GM19395 (cell line): Measurements from ENCODE around the gene GPR3.
"Not testable (repeated sequence)": the region's sequence is repeated elsewhere in the genome, so short reads cannot be mapped to it uniquely, and the experiment has no call there.

ENCODE experiments used
- ATAC-seq: cut with Tn5 transposase; IDR thresholded peaks from one replicate; pipeline ENCODE4 v1.9.1; 2021; ENCODE audit warnings: mild to moderate bottlenecking, moderate library complexity; ENCODE audit not compliant: unreplicated experiment

GPR3 gene

GRCh38 chr1:27418326-27419185 lies 26.1 kb downstream of the GPR3 start:
- peak; percentile 74 for ATAC-seq

DNA sequence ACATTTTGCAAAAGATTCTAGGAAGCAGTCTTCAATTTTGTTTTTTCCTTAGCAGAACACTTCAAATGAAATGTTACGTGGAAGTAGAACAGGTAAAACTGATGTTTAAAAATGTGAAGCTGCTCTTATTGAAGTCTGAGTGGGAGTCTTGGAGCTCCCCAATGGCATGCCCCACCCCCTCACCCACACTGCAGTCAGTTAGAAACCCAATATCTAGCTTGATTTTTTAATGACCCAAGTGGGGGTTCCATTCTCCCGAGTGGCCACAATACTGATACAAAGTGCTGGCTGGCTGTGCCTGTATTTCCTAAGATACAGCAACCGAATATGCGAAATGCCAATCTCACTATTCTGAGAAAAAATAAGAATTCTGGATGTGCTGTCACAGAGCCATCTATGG lies 31.3 kb downstream of the GPR3 start:
- ATAC-seq: no peak

DNA sequence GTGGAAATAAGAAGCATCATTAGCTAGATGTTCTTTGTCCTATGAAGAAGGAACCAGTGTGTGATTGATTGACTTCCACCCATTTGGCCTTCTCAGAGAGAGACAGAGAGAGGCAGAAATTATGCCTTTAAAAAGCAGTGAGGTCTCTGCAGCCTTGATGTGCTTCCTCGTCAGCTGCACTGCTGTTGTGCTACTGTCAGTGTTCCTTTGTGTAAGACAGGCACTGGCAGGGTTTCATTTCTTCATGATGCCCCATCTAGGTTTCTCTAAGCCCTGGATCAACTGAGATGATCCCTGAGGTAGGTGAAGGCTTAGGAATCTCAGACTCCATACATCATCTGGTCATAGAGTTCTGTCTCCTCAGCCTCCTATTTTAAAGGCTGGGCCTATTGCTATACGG lies 34.9 kb downstream of the GPR3 start:
- ATAC-seq: no peak

DNA sequence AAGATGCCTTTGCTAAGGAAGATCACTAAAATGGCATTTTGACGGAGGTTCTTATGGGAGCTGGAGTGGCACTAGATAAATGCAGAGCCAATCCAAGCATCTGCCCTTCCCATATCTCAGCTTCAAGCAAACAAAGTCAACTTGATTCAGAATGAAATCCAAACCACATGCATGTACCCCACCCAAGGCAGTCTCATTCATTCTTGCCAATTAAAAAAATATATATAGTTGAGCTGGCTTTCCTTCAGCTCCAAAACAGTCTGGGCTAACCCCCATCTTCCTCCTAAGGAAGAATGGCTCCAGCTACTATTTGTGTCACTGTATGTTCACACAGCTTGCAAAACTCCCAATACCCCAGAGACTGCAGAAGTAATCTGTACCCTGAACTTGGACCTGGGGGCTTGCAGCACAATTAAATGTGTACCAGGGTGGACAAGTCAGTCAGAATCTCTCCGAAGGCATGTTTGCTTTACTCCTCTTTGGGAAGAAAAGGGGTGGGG lies 35.4 kb downstream of the GPR3 start:
- no peak for ATAC-seq

- ATAC-seq: no peak
These were observed 36.0 kb downstream of the GPR3 start for GRCh38 chr1:27428316-27429028.

GRCh38 chr1:27429029-27429425 lies 36.6 kb downstream of the GPR3 start:
- ATAC-seq: no peak

DNA sequence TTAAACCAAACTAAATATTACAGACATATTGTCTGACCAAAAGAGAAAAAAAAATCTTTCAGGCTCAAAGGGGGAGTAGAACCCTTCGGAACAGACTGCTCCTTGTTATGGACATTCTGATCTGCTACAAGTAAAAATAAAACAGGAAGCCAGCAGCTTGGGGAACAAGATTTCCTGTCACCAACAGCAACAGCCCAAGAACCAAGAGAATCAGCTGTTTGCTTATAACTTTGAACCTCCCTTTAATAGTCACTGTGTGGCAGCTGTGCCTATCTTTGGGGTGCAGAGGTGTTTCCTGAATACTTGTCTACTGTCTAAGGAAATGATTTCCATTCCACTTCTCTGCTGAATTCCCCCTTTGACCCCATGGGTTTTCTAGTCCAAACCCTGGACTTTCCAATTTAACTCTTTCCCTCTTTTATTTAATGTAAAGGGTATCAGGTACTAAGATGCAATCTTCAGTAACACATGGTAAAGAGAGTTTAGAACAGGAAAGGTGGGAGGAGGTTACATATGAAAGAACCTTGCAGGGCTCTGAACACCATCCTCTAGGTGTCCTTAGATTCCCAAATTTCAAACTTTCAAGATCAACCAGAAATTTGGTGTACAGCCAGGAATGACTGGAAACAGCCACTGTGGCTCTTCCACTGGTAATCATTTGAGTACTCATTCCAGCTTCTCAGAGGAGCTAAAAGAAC lies 38.6 kb downstream of the GPR3 start:
- ATAC-seq: no peak

DNA sequence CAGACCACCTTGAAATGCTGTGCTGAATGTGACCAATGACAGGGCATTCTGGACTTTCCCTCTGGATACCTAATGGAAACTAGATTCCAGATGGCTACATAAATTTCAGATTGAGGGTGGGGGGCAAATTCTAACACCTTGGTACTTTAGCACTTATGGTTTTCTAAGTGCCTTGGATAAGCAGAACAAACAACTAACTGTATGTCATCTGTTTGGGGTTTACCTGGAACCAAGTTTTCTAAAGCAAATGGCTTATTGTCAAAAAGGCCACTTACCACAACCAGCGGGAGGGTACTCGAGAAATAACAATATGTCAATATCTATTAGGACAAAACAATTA lies 39.1 kb downstream of the GPR3 start:
- ATAC-seq: no peak

DNA sequence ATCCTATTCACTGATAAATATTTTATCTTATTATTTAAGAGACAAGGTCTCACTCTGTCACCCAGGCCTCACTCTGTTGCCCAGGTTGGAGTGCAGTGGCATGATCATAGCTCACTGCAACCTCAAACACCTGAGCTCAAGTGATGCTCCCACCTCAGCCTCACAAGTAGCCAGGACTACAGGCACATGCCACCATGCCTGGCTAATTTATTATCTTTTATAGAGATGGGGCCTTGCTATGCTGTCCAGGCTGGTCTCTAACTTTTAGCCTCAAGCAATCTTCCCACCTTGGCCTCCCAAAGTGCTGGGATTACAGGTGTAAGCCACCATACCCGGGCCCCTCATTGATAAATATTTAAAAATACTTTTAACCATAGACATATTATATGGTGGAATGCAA lies 40.3 kb downstream of the GPR3 start:
- ATAC-seq: not testable (repeated sequence)

DNA sequence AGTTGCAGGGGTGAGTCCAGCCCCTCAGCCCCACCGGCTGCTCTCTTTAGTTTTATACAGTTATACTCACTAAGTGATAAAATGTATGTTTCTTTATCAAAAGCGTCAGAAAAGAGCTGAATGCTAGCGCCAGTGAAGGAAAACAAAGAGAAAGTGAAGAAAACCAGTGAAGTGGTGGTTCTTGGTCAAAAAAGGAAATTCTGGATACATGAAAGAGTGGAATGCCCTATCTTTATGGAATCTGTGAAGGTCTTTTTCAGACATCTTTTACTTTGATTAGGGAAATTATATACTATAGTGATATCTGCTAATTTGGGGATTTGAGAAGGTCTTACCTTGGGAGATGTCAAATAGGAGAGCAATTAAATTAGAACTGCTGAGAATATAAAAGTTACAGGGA lies 41.3 kb downstream of the GPR3 start:
- ATAC-seq: no peak

GRCh38 chr1:27435566-27436203 lies 43.3 kb downstream of the GPR3 start:
- ATAC-seq: no peak

DNA sequence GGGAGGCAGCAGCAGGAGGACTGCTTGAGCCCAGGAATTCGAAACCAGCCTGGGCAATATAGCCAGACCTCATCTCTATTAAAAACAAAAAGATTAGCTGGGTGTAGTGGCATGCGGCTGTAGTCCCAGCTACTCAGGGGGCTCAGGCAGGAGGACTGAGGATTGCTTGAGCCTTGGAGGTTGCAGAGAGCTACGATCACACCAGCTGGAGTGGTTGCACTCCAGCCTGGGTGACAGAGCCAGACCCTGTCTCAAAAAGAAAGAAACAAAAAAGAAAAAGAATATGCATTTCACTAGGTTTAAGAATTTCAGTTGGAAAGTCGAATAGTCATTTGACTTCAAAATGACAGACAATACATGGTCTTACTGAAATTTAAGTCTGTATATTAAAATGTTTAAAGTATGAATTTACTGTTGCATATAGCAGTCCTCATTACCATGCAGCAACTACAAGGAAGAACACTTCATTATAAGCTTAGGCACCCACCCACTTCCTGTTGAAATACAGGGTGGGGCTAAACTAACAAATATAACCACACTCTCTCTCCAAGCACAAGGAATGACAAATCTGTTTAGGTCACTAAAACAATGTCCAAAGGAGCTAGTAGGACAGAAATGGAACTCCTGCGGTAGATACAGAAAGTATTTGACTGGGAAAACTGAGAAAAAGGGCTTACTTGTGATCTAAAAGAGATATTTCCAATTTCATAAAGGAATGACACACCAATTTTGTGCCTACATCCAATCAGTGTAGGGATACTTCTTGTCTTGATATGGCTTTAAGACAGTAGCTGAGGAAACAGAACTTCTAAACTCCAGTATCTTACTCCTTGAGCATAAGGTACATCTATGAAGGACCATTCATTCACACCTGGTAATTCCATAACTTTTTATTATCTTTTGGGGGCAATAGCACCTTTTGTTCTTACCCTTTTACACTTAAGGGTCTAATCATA lies 44.1 kb downstream of the GPR3 start:
- ATAC-seq: no peak

GRCh38 chr1:27438621-27439061 lies 46.2 kb downstream of the GPR3 start:
- no peak for ATAC-seq

DNA sequence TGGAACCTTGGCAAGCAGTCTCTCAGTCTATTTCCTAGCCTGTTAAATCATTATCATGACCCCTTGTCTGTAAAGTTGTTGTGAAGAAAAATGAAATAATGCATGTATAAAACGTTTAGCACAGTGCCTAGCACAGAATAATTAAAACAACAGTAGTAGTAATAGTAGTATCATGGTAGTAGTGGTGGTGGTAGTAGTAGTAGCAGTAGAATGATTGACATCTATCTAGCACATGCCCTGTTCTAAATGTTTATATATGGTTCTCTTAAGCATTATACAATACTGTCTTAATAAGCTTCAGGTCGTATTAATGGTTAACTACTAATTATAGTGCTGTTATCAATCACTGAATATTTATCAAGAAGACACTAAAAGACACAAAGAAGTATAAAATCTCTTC lies 46.7 kb downstream of the GPR3 start:
- no peak for ATAC-seq

DNA sequence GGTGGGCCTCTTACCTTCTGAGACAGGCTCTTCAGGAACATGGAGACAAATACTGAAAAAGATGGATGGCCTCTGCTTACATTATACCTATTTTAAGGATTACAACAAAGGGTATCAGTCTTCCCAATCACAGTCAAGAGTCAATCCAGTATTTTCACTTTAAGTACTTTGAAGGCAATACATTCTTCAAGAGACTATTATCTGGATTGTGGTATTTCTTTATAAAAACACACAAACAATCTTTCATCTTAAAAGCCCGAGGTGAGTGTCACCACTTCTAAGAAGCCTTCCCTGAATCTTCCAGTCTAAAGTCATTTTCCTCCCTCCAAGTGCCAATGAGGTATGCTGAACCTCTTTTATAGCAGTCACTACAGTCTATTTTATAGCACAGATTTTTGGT lies 52.2 kb downstream of the GPR3 start:
- ATAC-seq: no peak
